K562 (cell line): ENCODE results near the gene SLCO3A1. TPM values are rescaled to one million over a fixed set of nuclear protein-coding genes. Genes with fewer than 3 reads are reported as not detected.

Source experiments
- ATAC-seq: fragments of 200-7000 bp; cut with Tn5 transposase; 3 replicates; pipeline ENCODE4 v1.9.1; 2020; ENCODE audit warnings: moderate library complexity
- BruUV-seq: library from RNA; stranded (reverse); fragments of 400-500 nt; replicated peaks from 2 replicates; lab custom pipeline; 2021; lab: Mats Ljungman, UMichigan
- CTCF ChIA-PET: fragments of 300-600 bp; formaldehyde crosslinking; extraction: SDS; loops from one replicate; lab custom pipeline; 2021; ENCODE audit warnings: low intra/inter-chr PET ratio; lab: Yijun Ruan, JAX
- POLR2A ChIA-PET: fragments of 300-600, 350-650 bp; sonication (Branson Sonifier 250); formaldehyde crosslinking; extraction: SDS; loops from one replicate; lab custom pipeline; 2021; ENCODE audit warnings: antibody characterized with exemption, inconsistent platforms; lab: Yijun Ruan, JAX
- DNase-seq, 4 experiments: peaks; one replicate each; pipeline versions ENCODE4 v3.0.0 to v3.0.0-alpha.2; 2011 to 2018; ENCODE audit warnings: low spot score in 3 of 4, mixed read lengths in 3 of 4; ENCODE audit errors: extremely low read depth in 1 of 4
- FAIRE-seq: peaks from 2 replicates; lab custom pipeline; 2011; peaks lifted over from hg19 to GRCh38; lab: Jason Lieb, UNC
- H2AFZ ChIP-seq: 2 replicates; pipeline ENCODE4 v1.6.0; 2011; ENCODE audit warnings: low read depth, low read length, control low read depth, inconsistent platforms
- H3K27ac ChIP-seq: fragments of 200-600 bp; 3 replicates; pipeline ENCODE4 v1.8.0; 2011; ENCODE audit warnings: low read depth, mild to moderate bottlenecking, control low read depth, inconsistent platforms, low read length, moderate library complexity, mixed read lengths; ENCODE audit errors: extremely low read depth
- H3K27me3 ChIP-seq, 2 experiments: fragments of 300-600 bp in 1 of 2; 2 replicates in 1 of 2; 3 replicates in 1 of 2; pipeline versions ENCODE4 v1.6.0 to v1.8.0; 2011; ENCODE audit warnings: inconsistent platforms in 2 of 2, low read length in 2 of 2, mild to moderate bottlenecking in 1 of 2, mixed read lengths in 1 of 2, moderate library complexity in 1 of 2; ENCODE audit not compliant: control insufficient read depth in 2 of 2, insufficient read depth in 2 of 2
- H3K36me3 ChIP-seq: fragments of 300-600 bp; 3 replicates; pipeline ENCODE4 v1.8.0; 2011; ENCODE audit warnings: mild to moderate bottlenecking, low read length, inconsistent platforms; ENCODE audit not compliant: control insufficient read depth, insufficient read depth
- H3K4me1 ChIP-seq, 2 experiments: fragments of 200-600 bp in 1 of 2; replicated peaks in 1 of 2; 2 replicates in 1 of 2; 3 replicates in 1 of 2; pipeline versions ENCODE4 v1.5.1 to v1.8.0; 2011; ENCODE audit warnings: inconsistent platforms in 2 of 2, low read length in 2 of 2, mild to moderate bottlenecking in 1 of 2, mixed read lengths in 1 of 2, moderate library complexity in 1 of 2; ENCODE audit not compliant: control insufficient read depth in 2 of 2, insufficient read depth in 2 of 2
- H3K4me2 ChIP-seq: 2 replicates; pipeline ENCODE4 v1.6.1; 2011; ENCODE audit warnings: low read length, control low read depth, inconsistent platforms, mixed read lengths; ENCODE audit not compliant: insufficient read depth
- H3K4me3 ChIP-seq: fragments of 200-600 bp; sonication (generic), shearing (Covaris generic); 2 replicates; pipeline ENCODE4 v1.5.1; 2016; ENCODE audit warnings: control low read depth, inconsistent platforms
- H3K79me2 ChIP-seq: fragments of 200-600 bp; 3 replicates; pipeline ENCODE4 v1.8.0; 2011; ENCODE audit warnings: low read length, inconsistent platforms; ENCODE audit not compliant: control insufficient read depth, insufficient read depth
- H3K9ac ChIP-seq, 2 experiments: 2 replicates each; pipeline versions ENCODE4 v1.6.0 to v1.6.1; 2011; ENCODE audit warnings: low read depth in 2 of 2, low read length in 2 of 2, control low read depth in 1 of 2, inconsistent platforms in 1 of 2, mild to moderate bottlenecking in 1 of 2, mixed read lengths in 1 of 2; ENCODE audit not compliant: insufficient read depth in 1 of 2
- H3K9me1 ChIP-seq: one replicate; pipeline ENCODE4 v1.6.0; 2011; ENCODE audit warnings: inconsistent platforms, mild to moderate bottlenecking, low read length, moderate library complexity; ENCODE audit not compliant: control insufficient read depth, insufficient read depth
- H3K9me3 ChIP-seq: replicated peaks from 2 replicates; pipeline ENCODE4 v1.5.1; 2011; ENCODE audit warnings: low read depth, low read length, inconsistent platforms; ENCODE audit not compliant: control insufficient read depth, insufficient read depth
- H4K20me1 ChIP-seq: replicated peaks from 2 replicates; pipeline ENCODE4 v1.6.1; 2011; ENCODE audit warnings: low read length, inconsistent platforms, mixed read lengths; ENCODE audit not compliant: control insufficient read depth, insufficient read depth
- CBX5 ChIP-seq: IDR thresholded peaks from 2 replicates; pipeline ENCODE4 v1.6.1; 2014; ENCODE audit warnings: low read depth, borderline replicate concordance
- CTCFL ChIP-seq: IDR thresholded peaks from 2 replicates; pipeline ENCODE4 v1.6.1; 2011; ENCODE audit warnings: borderline replicate concordance, low read depth, mild to moderate bottlenecking, moderate library complexity, low read length; ENCODE audit not compliant: insufficient read depth, poor library complexity, severe bottlenecking
- EZH2 ChIP-seq: IDR thresholded peaks from 2 replicates; pipeline ENCODE4 v1.6.1; 2012; ENCODE audit warnings: low read depth, mild to moderate bottlenecking, inconsistent platforms, low read length, borderline replicate concordance
- FOXK2 ChIP-seq, 2 experiments: fragments of 450-650 bp; IDR thresholded peaks in 1 of 2; conservative IDR thresholded peaks in 1 of 2; 2 replicates each; pipeline ENCODE4 v1.6.1; 2016; ENCODE audit warnings: low read depth in 2 of 2, mild to moderate bottlenecking in 1 of 2
- FOXP1 ChIP-seq: sonication (generic); formaldehyde crosslinking; IDR thresholded peaks from 2 replicates; pipeline ENCODE4 v1.8.0; 2022; ENCODE audit warnings: mild to moderate bottlenecking, missing genetic modification reagents
- GATAD2B ChIP-seq: fragments of 450-650 bp; IDR thresholded peaks from 2 replicates; pipeline ENCODE4 v1.6.1; 2017; ENCODE audit warnings: mild to moderate bottlenecking, borderline replicate concordance
- KAT7 ChIP-seq: sonication (generic); formaldehyde crosslinking; IDR thresholded peaks from 2 replicates; pipeline ENCODE4 v1.8.0; 2022; ENCODE audit warnings: missing genetic modification reagents, mild to moderate bottlenecking, borderline replicate concordance
- MXI1 ChIP-seq: IDR thresholded peaks from 2 replicates; pipeline ENCODE4 v1.6.1; 2011; ENCODE audit warnings: low read depth, mild to moderate bottlenecking, improper control_type of control experiment, low read length
- NEUROD1 ChIP-seq: fragments of 150-350 bp; IDR thresholded peaks from 2 replicates; pipeline ENCODE4 v1.6.1; 2014; ENCODE audit warnings: borderline replicate concordance, low read length, low read depth; ENCODE audit not compliant: partially characterized antibody
- SAFB ChIP-seq: fragments of 200-400 bp; formaldehyde crosslinking; IDR thresholded peaks from 2 replicates; pipeline ENCODE4 v1.6.1; 2017; ENCODE audit warnings: low read depth, low read length, borderline replicate concordance
- SIX5 ChIP-seq, 2 experiments: IDR thresholded peaks; 2 replicates each; pipeline ENCODE4 v1.6.1; 2011; ENCODE audit warnings: low read length in 2 of 2, borderline replicate concordance in 1 of 2, low read depth in 1 of 2, mild to moderate bottlenecking in 1 of 2, moderate library complexity in 1 of 2; ENCODE audit not compliant: insufficient read depth in 1 of 2
- SREBF2 ChIP-seq: sonication (generic); formaldehyde crosslinking; IDR thresholded peaks from 2 replicates; pipeline ENCODE4 v1.4.0; 2020; ENCODE audit warnings: mild to moderate bottlenecking, missing genetic modification reagents
- TCF3 ChIP-seq: sonication (generic); formaldehyde crosslinking; IDR thresholded peaks from 2 replicates; pipeline ENCODE4 v1.4.0; 2020; ENCODE audit warnings: mild to moderate bottlenecking, missing genetic modification reagents
- ZC3H8 ChIP-seq: fragments of 450-650 bp; IDR thresholded peaks from 2 replicates; pipeline ENCODE4 v1.6.1; 2017
- ZMIZ1 ChIP-seq, 2 experiments: fragments of 150-350 bp in 1 of 2; IDR thresholded peaks; 2 replicates each; pipeline ENCODE4 v1.6.1; 2012 to 2016; ENCODE audit warnings: low read depth in 2 of 2, low read length in 2 of 2, mild to moderate bottlenecking in 1 of 2, moderate library complexity in 1 of 2
- ZNF12 ChIP-seq: sonication (generic); formaldehyde crosslinking; IDR thresholded peaks from 2 replicates; pipeline ENCODE4 v1.4.0; 2020; ENCODE audit warnings: mild to moderate bottlenecking, missing genetic modification reagents
- ZNF76 ChIP-seq: fragments of 250-450 bp; sonication (Bioruptor Pico); IDR thresholded peaks from 2 replicates; pipeline ENCODE4 v1.4.0; 2020; ENCODE audit warnings: mild to moderate bottlenecking, moderate library complexity, borderline replicate concordance
- WGBS: fragments of 100-300 bp; shearing (Covaris generic); methylation state at CpG from one replicate; pipeline ENCODE4 v1.1.6; 2016; ENCODE audit warnings: low coverage, mixed read lengths; ENCODE audit not compliant: insufficient coverage; ENCODE audit errors: missing lambda C conversion rate; 5-methylcytosine and 5-hydroxymethylcytosine counted together
- in situ Hi-C: fragments of 300-500 bp; cut with MboI; formaldehyde crosslinking; loops from 4 replicates; pipeline ENCODE4 v1.15.0; 2018; ENCODE audit warnings: inconsistent platforms, mixed read lengths
- intact Hi-C: fragments of 100-400 bp; cut with micrococcal nuclease; formaldehyde crosslinking; loops from 2 replicates; pipeline ENCODE4 v1.14.2; 2022
- polyA plus RNA-seq, 8 experiments: library from polyadenylated mRNA; depleted of rRNA in 4 of 8; stranded (reverse) in 5 of 8; unstranded in 3 of 8; fragments of >200 nt; fragmentation: Nextera tagmentation in 2 of 8; fragmentation: Illumina TruSeq in 1 of 8; extraction: Ambion mirVana in 2 of 8; extraction: Trizol in 1 of 8; gene quantifications; 2 replicates each; pipeline versions ENCODE4 v1.2.1 to v1.2.3, GENCODE V29; 2011 to 2014; ENCODE audit warnings: inconsistent platforms in 1 of 8, missing spikeins in 1 of 8
- total RNA-seq, 7 experiments: library from RNA; depleted of rRNA in 6 of 7; stranded (reverse); fragments of >200 nt in 6 of 7; fragmentation: Illumina TruSeq in 2 of 7; extraction: Trizol in 2 of 7; gene quantifications; 2 replicates each; pipeline versions ENCODE4 v1.2.1 to v1.2.3, GENCODE V29; 2011 to 2021; ENCODE audit warnings: low replicate concordance in 1 of 7

The SLCO3A1 gene
- total and polyA plus RNA-seq, 9 of the 15 experiments (the other 6 are each of a cell fraction or from before 2014, with no cell fraction given) = 0.01 to 0.84 (median 0.06) TPM; not detected in 3

- Histone ChIP-seq H3K4me3 (no peak overlapping the region), H3K79me2 (no peaks in the 10 kb centered on the region), H3K4me2 (no peak overlapping the region), H3K36me3 (no peaks in the 10 kb centered on the region), H3K9me3 (no peaks in the 10 kb centered on the region), H3K9ac (no peak overlapping the region), H3K27me3 (peaks cover 4 to 27% of the 10 kb centered on the region in 2 experiments; a peak in 4 of 5 replicates), H2AFZ (no peak overlapping the region), H3K9me1 (no peaks in the 10 kb centered on the region), H3K27ac (no peak overlapping the region), H3K4me1 (no peaks in the 10 kb centered on the region), H4K20me1 (no peaks in the 10 kb centered on the region)
- FAIRE-seq = no peak
- ChIA-PET POLR2A (interaction anchor here (1.0 kb wide), 1 partner anchor 14 kb away, joined by 3 read pairs; no protein-coding TSS in a partner anchor), CTCF (no interaction called here)
- WGBS = 0% methylated on average over 6 of the region's 6 CpGs
- intact Hi-C loops (no loop called here), in situ Hi-C loops (no loop called here)
- no peak for ATAC-seq
- no peak for DNase-seq
- TF ChIP-seq EZH2 (no peak), GATAD2B (no peak), TCF3 (CRISPR knock-in tag) (no peak), SIX5 (IDR thresholded peaks at IDR 0.05; ENCODE audit: borderline replicate concordance in 1 of 2, insufficient read depth in 1 of 2, low read depth in 1 of 2, low read length in 2 of 2) (no peak), ZMIZ1 (IDR thresholded peaks at IDR 0.05; ENCODE audit: low read depth in 2 of 2, low read length in 2 of 2) (no peak), NEUROD1 (no peak), KAT7 (CRISPR knock-in tag) (no peak), FOXK2 (conservative IDR thresholded peaks at IDR 0.05 in 1 of 2, IDR thresholded peaks at IDR 0.05 in 1 of 2; ENCODE audit: low read depth in 2 of 2) (no peak), CBX5 (no peak), SREBF2 (CRISPR knock-in tag) (no peak), SAFB (no peak), MXI1 (no peak), ZNF76 (CRISPR knock-in tag) (no peak), ZC3H8 (no peak), FOXP1 (CRISPR knock-in tag) (no peak), CTCFL (no peak), ZNF12 (CRISPR knock-in tag) (no peak)
- BruUV-seq = no TSS peak
Observed at GRCh38 chr15:92161039-92161670, 307.6 kb downstream of the SLCO3A1 start.
